GM12872 (cell line): Measurements from ENCODE around the gene RGS19.

Source experiments
- TF ChIP-seq, protein P1 (sequence below): IDR thresholded peaks from 3 replicates; pipeline ENCODE4 v1.5.1; 2011; ENCODE audit warnings: low read depth, mild to moderate bottlenecking, low read length, moderate library complexity; ENCODE audit not compliant: insufficient read depth

RGS19 gene

DNA sequence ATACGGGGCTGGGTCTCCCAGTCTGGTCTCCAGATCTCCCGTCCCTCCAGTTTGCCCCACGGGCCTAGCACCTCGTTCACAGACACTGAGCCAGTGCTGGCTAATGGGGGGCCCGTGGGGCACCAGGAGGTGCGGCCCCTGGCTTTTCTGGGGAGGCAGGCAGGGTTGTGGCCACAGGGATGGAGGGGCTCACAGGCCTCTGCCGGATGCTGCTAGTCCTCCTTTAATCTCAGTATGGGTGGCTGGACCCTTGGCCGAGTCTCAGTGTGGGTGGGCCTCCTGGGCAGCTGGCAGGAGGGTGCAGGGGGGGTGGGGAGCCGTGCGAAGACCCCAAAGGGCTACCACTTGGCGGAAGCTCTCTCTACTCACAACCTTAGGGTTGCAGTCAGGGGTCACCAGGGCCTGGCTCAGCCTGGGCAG, 28.3 kb downstream of the RGS19 start:
- TF ChIP-seq, protein P1, sequence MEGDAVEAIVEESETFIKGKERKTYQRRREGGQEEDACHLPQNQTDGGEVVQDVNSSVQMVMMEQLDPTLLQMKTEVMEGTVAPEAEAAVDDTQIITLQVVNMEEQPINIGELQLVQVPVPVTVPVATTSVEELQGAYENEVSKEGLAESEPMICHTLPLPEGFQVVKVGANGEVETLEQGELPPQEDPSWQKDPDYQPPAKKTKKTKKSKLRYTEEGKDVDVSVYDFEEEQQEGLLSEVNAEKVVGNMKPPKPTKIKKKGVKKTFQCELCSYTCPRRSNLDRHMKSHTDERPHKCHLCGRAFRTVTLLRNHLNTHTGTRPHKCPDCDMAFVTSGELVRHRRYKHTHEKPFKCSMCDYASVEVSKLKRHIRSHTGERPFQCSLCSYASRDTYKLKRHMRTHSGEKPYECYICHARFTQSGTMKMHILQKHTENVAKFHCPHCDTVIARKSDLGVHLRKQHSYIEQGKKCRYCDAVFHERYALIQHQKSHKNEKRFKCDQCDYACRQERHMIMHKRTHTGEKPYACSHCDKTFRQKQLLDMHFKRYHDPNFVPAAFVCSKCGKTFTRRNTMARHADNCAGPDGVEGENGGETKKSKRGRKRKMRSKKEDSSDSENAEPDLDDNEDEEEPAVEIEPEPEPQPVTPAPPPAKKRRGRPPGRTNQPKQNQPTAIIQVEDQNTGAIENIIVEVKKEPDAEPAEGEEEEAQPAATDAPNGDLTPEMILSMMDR, result no peak

DNA sequence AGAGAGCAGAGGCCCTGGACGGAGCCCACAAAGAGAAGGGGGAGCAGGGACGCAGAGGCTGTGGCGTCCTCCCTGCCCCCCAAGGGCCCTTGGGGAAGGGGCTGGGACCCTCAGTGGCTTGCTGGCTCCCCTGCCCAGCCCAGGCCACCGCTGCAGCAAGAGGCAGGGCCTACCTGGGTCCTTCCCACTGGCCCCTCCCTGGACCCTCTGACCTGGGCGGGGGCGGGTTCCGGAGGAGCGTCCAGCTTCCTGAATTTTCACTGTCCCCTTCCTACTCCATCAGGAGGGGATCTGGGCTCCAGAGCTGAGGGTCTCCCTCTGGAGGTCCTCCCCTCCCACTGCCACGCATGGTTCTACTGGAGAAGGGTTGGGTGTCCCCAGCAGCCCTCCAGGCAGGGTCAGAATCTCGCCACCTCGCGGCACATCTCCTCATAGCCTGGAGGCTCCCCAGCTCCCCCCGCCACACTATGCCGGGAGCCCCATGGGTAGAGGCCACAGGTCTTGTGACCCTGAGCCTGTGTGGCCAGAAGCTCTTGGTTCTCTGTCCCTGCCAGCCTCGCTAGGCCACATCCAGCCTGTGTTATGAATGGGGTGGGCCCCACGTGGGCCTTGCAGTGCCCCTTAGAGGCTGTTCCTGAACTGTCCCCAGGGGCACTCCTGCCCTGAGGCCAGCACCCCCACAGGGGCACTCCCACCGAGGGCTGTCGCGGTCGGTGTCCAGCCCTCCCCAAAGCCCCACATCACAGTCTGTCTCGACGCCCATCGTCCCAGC, 28.9 kb downstream of the RGS19 start:
- TF ChIP-seq, protein P1, result no peak

DNA sequence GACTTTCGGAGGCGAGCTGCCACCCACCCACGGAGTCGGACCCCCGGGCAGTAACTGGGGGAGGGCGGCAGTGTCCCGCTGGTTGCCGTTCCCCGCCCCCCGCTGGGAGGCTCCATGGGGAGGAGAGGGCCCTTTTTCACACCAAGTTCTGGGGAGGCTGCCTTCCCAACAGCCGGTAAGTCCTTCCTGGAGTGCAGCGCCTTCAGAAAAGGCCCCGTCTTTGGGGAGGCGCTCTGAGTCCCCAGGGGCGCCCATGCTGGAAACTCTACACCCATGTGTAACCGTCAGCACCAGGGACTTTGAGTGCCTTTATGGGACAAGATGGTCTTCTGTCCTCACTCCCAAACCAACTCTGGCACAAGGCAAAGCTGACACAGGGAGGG, 29.4 kb downstream of the RGS19 start:
- TF ChIP-seq, protein P1, result no peak

DNA sequence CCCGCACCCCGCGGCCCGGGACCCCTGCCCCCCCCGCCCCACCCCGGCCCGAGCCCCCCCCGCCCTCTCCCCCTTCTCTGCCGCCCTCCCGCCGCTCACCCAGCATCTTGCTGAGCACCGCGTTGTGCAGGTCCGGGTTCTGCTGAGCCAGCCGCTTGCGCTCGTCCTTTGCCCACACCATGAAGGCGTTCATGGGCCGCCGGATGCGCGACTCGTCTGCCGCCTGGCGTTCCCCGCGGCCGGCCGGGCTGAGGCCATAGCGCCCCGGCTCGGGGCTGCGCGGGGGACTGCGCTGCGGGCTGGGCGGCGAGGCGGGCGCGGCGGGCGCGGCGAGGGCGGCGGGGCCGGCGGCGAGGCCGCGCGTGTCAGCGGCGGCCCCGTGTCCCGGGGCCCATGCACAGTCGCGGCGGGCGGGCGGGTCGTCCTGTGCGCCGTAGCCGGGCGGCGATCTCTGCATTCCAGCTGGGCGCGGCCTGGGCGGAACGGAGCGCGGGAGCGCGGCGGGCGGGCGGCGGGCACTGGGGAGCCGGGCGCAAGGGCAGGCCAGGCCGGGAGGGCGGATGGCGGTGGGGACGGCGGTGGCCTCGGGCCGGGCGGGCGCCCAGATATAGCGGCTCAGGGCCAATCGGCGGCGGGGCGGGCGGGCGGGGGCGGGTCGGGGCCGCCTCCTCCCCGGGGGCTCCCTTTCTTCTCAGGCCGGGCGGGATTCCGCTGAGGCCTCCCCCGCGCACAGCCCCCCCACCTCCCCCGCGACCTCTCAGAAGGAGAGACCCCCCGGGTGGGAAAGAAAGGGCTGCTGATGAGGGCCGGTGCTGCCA, 30.0 kb downstream of the RGS19 start, which contains the start of gene SOX18:
SOX18 (minus strand) TSS at position 580 of the 818 bp plus-strand sequence; CDS start at position 457, 123 bp downstream.
- TF ChIP-seq, protein P1, result no peak

DNA sequence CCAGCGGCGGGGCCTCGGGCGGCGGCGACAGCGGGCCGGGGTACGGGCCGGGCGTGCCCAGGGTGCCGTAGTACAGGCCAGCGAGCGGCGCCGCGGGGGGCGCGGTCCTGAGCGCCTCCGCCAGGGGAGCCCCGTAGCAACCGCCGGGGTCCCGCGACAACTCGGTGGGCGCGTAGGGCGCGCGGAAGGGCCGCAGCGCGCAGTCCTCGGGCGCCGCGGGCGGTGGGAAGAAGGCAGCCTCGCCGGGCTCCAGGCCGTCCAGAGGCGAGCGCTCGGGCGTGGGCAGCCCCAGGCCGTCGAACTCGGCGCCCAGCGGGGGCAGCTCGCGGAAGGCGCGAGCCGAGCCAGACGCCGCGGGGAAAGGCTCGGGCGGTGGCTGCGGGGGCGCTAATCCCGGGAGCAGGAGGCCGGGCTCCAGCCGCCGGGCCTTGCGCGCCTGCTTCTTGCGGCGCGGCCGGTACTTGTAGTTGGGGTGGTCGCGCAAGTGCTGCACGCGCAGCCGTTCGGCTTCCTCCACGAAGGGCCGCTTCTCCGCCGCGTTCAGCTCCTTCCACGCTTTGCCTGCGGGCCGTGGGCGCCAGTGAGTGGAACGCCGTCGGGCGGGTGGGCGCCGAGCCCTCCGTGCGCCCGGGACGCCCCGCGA, 30.8 kb downstream of the RGS19 start:
- TF ChIP-seq, protein P1, result no peak

DNA sequence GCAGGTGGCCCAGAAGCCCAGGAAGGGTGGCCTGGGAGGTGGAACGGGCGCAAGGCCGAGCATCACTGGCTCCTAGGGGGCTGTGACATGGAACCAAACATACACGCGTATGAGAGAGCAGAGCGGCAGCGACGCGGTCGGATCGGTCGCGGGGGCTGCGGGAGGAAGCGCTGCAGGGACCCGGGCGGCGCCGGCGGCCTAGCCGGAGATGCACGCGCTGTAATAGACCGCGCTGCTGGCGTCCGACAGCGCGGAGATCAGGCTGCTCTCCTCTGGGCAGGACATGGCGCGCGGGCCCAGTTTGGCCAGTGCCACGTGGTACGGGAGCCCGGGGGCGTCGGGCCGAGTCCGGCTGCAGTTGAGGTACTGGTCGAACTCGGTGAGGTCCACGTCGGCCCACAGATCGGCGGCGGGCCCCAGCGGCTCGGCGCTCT, 31.3 kb downstream of the RGS19 start:
- TF ChIP-seq, protein P1, result no peak

DNA sequence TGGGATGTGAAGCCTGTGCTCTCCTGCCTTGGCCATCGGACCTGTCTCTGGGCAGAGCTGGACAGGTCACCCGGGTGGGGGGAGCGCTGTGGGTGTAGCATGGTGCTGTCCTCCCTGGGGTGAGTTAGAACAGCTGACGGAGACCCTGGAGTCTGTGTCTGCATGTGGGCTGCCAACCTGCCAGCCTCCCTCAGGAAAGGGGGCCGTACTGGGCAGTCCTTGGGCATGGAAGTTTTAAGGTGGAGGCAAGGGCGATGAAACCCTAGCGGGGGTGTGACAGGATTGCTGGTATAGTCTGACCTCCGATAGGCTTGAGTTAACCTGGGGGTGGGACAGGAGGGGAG, 32.3 kb downstream of the RGS19 start:
- TF ChIP-seq, protein P1, result no peak
